GM19238 (cell line): Measurements from ENCODE around the gene C14orf119.
A peak's percentile ranks its signal among the peaks of the same experiment; 100 is the strongest.

ENCODE experiments used
- DNase-seq: peaks from one replicate; pipeline ENCODE4 v3.0.0; 2011; ENCODE audit warnings: low spot score; ENCODE audit not compliant: insufficient read length

The C14orf119 gene

GRCh38 chr14:23095196-23096108 is at the start of gene C14orf119:
TSS of gene C14orf119 (plus strand) at chr14:23095505. CDS start at chr14:23097659, 2,154 bp downstream.
- DNase-seq = peak; percentile 92

- no peak for DNase-seq
Observed at GRCh38 chr14:23047034-23047634, 48.2 kb upstream of the C14orf119 start.

- DNase-seq = no peak
Observed at GRCh38 chr14:23047751-23048693, 47.3 kb upstream of the C14orf119 start.

- no peak for DNase-seq
Observed at GRCh38 chr14:23049011-23049410, 46.3 kb upstream of the C14orf119 start.

GRCh38 chr14:23051141-23052057 is 43.9 kb upstream of the C14orf119 start:
- no peak for DNase-seq

GRCh38 chr14:23052182-23052623 is 43.1 kb upstream of the C14orf119 start:
- no peak for DNase-seq

- DNase-seq = no peak
Observed at GRCh38 chr14:23052671-23053070, 42.6 kb upstream of the C14orf119 start.

GRCh38 chr14:23053426-23053825 is 41.9 kb upstream of the C14orf119 start:
- no peak for DNase-seq

GRCh38 chr14:23054000-23054811 is 41.1 kb upstream of the C14orf119 start:
- DNase-seq = no peak

GRCh38 chr14:23055147-23055550 is 40.2 kb upstream of the C14orf119 start:
- DNase-seq = no peak

GRCh38 chr14:23055621-23056144 is 39.6 kb upstream of the C14orf119 start:
- no peak for DNase-seq

GRCh38 chr14:23056145-23056955 is 39.0 kb upstream of the C14orf119 start:
- peak; percentile 92 for DNase-seq

GRCh38 chr14:23056956-23057756 is 38.1 kb upstream of the C14orf119 start, which contains the start of gene CDH24:
TSS of gene CDH24 (minus strand) at chr14:23057520. CDS start at chr14:23055733, 1,787 bp downstream.
- peak; percentile 91 for DNase-seq

GRCh38 chr14:23057757-23058653 is 37.3 kb upstream of the C14orf119 start:
- DNase-seq = peak; percentile 95

GRCh38 chr14:23058654-23059504 is 36.4 kb upstream of the C14orf119 start:
- DNase-seq = no peak
